WTC11 (cell line): ENCODE measurements around the gene FEM1C.

Experiments
- TF ChIP-seq, protein P1 (sequence below): sonication (generic); formaldehyde crosslinking; conservative IDR thresholded peaks from 2 replicates; pipeline ENCODE4 v1.8.1; 2022; ENCODE audit warnings: mild to moderate bottlenecking, missing genetic modification reagents
- TF ChIP-seq, protein P2 (sequence below): fragments of 200-600 bp; IDR thresholded peaks from 2 replicates; pipeline ENCODE4 v1.8.0; 2022; ENCODE audit warnings: antibody characterized with exemption
- TF ChIP-seq, protein P3 (sequence below): sonication (generic); formaldehyde crosslinking; IDR thresholded peaks from 2 replicates; pipeline ENCODE4 v1.8.1; 2023; ENCODE audit warnings: mild to moderate bottlenecking, moderate library complexity, missing genetic modification reagents

DNA sequence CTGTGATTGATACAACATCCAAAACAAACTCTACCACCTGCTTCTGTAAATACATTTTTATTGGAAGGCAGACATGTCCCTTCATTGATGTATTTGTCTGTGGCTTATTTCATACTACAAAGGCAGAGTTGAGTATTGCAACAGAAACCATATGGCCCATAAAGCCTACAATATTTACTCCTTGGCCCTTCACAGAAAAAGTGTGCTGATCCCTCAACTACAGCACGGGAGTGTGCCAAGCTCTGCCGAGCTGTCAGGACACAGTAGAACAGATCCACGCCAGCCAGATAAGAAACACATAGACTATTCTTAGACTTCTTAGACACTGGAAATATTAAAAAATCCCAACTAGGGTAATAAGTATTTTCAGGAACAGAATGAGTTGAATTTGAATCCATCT, 44.5 kb upstream of the FEM1C start:
- TF ChIP-seq, protein P1, sequence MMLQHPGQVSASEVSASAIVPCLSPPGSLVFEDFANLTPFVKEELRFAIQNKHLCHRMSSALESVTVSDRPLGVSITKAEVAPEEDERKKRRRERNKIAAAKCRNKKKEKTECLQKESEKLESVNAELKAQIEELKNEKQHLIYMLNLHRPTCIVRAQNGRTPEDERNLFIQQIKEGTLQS (CRISPR knock-in tag) = no peak
- TF ChIP-seq, protein P2, sequence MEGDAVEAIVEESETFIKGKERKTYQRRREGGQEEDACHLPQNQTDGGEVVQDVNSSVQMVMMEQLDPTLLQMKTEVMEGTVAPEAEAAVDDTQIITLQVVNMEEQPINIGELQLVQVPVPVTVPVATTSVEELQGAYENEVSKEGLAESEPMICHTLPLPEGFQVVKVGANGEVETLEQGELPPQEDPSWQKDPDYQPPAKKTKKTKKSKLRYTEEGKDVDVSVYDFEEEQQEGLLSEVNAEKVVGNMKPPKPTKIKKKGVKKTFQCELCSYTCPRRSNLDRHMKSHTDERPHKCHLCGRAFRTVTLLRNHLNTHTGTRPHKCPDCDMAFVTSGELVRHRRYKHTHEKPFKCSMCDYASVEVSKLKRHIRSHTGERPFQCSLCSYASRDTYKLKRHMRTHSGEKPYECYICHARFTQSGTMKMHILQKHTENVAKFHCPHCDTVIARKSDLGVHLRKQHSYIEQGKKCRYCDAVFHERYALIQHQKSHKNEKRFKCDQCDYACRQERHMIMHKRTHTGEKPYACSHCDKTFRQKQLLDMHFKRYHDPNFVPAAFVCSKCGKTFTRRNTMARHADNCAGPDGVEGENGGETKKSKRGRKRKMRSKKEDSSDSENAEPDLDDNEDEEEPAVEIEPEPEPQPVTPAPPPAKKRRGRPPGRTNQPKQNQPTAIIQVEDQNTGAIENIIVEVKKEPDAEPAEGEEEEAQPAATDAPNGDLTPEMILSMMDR = no peak
- TF ChIP-seq, protein P3, sequence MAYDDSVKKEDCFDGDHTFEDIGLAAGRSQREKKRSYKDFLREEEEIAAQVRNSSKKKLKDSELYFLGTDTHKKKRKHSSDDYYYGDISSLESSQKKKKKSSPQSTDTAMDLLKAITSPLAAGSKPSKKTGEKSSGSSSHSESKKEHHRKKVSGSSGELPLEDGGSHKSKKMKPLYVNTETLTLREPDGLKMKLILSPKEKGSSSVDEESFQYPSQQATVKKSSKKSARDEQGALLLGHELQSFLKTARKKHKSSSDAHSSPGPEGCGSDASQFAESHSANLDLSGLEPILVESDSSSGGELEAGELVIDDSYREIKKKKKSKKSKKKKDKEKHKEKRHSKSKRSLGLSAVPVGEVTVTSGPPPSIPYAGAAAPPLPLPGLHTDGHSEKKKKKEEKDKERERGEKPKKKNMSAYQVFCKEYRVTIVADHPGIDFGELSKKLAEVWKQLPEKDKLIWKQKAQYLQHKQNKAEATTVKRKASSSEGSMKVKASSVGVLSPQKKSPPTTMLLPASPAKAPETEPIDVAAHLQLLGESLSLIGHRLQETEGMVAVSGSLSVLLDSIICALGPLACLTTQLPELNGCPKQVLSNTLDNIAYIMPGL (CRISPR knock-in tag) = no peak
